ENCODE data around the gene INPP5F. TPM values are rescaled to one million over a fixed set of nuclear protein-coding genes. Genes with fewer than 3 reads are reported as not detected.

INPP5F gene
- total RNA-seq, 6 experiments from 2014 or later: 8.7 to 12.8 (median 12.5) TPM

DNA sequence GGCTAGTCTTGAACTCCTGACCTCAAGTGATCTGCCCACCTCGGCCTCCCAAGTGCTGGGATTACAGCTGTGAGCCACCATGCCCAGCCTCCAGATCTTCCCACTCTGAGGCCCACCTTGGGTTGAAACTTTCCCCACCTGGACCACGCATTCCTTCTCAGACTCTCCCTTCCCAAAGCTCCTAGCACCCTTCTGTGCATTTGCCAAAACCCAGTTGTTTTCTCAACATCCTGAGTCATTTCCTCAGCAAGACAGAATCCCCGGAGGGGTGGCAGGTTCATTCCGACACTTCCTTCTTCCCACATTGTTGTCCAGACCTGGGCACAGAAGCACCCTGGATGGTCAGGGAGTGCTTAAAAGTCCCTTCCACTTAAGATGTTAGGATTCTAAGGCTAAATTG lies 45.8 kb upstream of the INPP5F start:
- DNase-seq: peak; percentile 84
- peaks cover 5% of the 10 kb centered on the region for H3K27me3 Mint-ChIP-seq (ENCODE audit: insufficient read depth)
- H3K36me3 Mint-ChIP-seq (ENCODE audit: low read depth): peaks cover 11% of the 10 kb centered on the region; the same call in 1 of the 2 replicates
- no peaks in the 10 kb centered on the region for H3K9me3 Mint-ChIP-seq
- H3K4me1 Mint-ChIP-seq (ENCODE audit: low read depth): peaks cover 73% of the 10 kb centered on the region
- peak overlapping the region; percentile 86 for H3K27ac Mint-ChIP-seq
- peak overlapping the region; percentile 70 for H3K4me3 Mint-ChIP-seq
- TF ChIP-seq, protein P1, sequence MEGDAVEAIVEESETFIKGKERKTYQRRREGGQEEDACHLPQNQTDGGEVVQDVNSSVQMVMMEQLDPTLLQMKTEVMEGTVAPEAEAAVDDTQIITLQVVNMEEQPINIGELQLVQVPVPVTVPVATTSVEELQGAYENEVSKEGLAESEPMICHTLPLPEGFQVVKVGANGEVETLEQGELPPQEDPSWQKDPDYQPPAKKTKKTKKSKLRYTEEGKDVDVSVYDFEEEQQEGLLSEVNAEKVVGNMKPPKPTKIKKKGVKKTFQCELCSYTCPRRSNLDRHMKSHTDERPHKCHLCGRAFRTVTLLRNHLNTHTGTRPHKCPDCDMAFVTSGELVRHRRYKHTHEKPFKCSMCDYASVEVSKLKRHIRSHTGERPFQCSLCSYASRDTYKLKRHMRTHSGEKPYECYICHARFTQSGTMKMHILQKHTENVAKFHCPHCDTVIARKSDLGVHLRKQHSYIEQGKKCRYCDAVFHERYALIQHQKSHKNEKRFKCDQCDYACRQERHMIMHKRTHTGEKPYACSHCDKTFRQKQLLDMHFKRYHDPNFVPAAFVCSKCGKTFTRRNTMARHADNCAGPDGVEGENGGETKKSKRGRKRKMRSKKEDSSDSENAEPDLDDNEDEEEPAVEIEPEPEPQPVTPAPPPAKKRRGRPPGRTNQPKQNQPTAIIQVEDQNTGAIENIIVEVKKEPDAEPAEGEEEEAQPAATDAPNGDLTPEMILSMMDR (IDR thresholded peaks at IDR 0.05): no peak

DNA sequence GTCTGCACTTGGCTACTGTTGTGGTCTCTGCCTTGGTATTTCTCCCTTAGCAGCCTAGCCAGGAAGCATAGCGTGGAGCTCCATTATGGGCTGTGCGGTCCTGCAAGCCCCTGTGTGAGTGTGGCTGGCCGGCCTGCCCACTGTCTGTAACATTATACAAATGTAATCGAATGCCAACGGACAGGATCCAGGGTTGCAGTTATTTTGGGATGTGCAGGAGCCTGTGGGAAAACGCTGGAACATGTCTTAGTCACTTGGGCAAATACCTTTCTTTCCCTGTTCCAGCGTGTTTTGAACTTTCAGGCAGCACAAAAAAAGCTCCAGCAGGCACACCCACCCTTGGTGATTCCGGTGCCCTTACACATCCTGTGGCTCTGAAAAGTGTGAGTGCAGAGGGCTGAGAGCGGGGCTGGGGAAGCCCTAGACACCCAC lies 45.2 kb upstream of the INPP5F start:
- peaks cover 5% of the 10 kb centered on the region; the same call in 1 of the 2 replicates for H3K27me3 Mint-ChIP-seq (ENCODE audit: insufficient read depth)
- H3K9me3 Mint-ChIP-seq: no peaks in the 10 kb centered on the region
- TF ChIP-seq, protein P1 (IDR thresholded peaks at IDR 0.05): no peak
- no peak for DNase-seq
- peaks cover 11% of the 10 kb centered on the region; the same call in 1 of the 2 replicates for H3K36me3 Mint-ChIP-seq (ENCODE audit: low read depth)
- peak overlapping the region; percentile 70 for H3K4me3 Mint-ChIP-seq
- H3K4me1 Mint-ChIP-seq (ENCODE audit: low read depth): peaks cover 69% of the 10 kb centered on the region
- peak overlapping the region; percentile 86 for H3K27ac Mint-ChIP-seq

DNA sequence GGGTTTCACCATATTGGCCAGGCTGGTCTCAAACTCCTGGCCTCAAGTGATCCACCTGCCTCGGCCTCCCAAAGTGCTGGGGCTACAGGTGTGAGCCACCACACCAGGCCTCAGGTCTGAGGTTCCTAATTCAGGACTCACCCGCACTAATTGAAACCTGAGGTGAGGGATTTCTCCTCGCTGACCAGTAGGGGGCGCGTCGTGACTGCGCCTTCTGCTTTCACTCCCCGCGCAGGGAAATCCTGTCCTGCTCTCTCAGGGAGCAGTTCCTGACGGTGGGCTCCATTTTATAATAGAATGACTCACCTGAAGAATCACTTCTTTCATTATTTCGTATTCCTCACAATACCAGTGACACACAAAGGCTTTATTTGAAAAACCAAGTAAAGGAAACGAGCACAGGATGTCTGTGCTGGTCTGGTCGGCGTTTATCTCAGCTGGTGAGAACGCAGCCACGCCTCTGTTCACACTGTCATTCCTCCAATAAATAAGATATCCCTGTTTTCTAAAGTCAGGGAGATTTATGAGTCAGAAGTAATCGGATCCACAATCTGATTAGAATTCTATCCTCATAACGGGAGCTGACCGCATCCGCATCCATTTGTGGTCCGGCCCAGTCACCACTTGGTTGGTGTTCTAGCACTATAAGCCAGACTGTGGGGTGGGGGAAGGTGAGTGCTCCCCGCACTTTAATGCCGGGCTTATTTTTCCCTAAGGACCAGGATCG lies 39.2 kb upstream of the INPP5F start:
- peak overlapping the region; percentile 95 for H3K27ac Mint-ChIP-seq
- H3K4me3 Mint-ChIP-seq: peak overlapping the region; percentile 85
- peaks cover 3% of the 10 kb centered on the region for H3K27me3 Mint-ChIP-seq (ENCODE audit: insufficient read depth)
- peaks cover 35% of the 10 kb centered on the region for H3K4me1 Mint-ChIP-seq (ENCODE audit: low read depth)
- no peaks in the 10 kb centered on the region; the same call in 1 of the 2 replicates for H3K36me3 Mint-ChIP-seq (ENCODE audit: low read depth)
- peak; percentile 95 for DNase-seq
- TF ChIP-seq, protein P1 (IDR thresholded peaks at IDR 0.05): peak; percentile 99
- no peaks in the 10 kb centered on the region for H3K9me3 Mint-ChIP-seq

DNA sequence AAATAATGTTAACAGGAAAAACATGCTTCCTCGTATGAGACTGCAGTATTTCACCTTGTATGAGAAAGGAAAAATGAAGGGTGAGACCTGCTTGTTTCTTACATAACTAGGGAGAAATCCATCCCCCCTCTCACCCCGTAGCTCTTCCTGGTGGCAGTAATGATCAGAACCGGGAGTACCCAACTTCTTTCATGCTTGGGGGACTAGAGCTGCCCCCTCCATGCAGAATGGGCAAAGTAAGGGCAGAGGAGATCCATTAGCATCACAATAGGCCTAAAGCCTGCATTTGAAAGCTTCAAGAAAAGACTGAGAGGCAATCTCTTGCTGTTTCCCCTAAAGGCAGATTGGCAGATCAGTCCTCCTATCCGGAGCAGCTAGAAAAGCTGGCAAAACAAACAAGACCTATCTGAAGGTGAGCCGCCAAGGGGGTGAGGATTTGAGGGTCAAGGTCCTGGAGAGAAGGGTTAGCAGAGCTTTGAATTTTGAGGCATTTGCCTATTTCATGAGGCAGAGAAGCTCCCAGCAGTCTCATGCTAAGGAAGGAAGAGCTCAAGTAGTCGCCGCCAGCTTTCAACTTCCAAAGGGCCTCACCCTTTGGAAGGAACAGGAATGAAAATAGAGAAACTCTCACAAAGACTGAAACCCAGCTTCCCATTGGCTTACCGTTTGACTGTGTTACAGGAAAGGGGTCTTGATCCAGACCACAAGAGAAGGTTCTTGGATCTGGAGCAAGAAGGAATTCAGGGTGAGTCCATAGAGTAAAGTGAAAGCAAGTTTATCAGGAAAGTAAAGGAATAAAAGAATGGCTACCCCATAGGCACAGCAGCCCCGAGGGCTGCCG lies 38.4 kb upstream of the INPP5F start:
- Mint-ChIP-seq H3K4me3 (peak overlapping the region; percentile 85), H3K27ac (peak overlapping the region; percentile 95), H3K27me3 (ENCODE audit: insufficient read depth) (peaks cover 3% of the 10 kb centered on the region), H3K9me3 (no peaks in the 10 kb centered on the region), H3K4me1 (ENCODE audit: low read depth) (peaks cover 28% of the 10 kb centered on the region), H3K36me3 (ENCODE audit: low read depth) (no peaks in the 10 kb centered on the region; the same call in 1 of the 2 replicates)
- peak; percentile 30 for DNase-seq
- TF ChIP-seq, protein P1 (IDR thresholded peaks at IDR 0.05): no peak

DNA sequence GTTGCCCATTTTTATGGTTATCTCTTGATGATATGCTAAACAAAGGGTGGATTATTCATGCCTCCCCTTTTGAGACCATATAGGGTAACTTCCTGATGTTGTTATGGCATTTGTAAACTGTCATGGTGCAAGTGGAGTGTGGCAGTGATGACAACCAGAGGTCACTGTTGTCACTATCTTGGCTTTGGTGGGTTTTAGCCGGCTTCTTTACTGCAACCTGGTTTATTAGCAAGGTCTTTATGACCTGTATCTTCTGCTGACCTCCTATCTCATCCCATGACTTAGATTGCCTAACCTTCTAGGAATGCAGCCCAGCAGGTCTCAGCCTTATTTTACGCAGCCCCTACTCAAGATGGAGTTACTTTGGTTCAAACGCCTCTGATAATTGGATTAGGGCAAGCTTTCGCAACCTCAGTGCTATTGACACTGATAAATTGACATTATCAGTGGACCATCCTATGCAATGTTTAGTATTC lies 37.8 kb upstream of the INPP5F start:
- H3K27me3 Mint-ChIP-seq (ENCODE audit: insufficient read depth): peaks cover 6% of the 10 kb centered on the region
- H3K36me3 Mint-ChIP-seq (ENCODE audit: low read depth): no peaks in the 10 kb centered on the region; the same call in 1 of the 2 replicates
- H3K9me3 Mint-ChIP-seq: no peaks in the 10 kb centered on the region
- no peak for DNase-seq
- H3K4me1 Mint-ChIP-seq (ENCODE audit: low read depth): peaks cover 24% of the 10 kb centered on the region
- TF ChIP-seq, protein P1 (IDR thresholded peaks at IDR 0.05): no peak
- H3K4me3 Mint-ChIP-seq: no peak overlapping the region; the same call in 1 of the 2 replicates
- H3K27ac Mint-ChIP-seq: no peak overlapping the region

Measured in HFFc6 (cell line).